Measurements from ENCODE around the gene SIX2.

Gene SIX2

DNA sequence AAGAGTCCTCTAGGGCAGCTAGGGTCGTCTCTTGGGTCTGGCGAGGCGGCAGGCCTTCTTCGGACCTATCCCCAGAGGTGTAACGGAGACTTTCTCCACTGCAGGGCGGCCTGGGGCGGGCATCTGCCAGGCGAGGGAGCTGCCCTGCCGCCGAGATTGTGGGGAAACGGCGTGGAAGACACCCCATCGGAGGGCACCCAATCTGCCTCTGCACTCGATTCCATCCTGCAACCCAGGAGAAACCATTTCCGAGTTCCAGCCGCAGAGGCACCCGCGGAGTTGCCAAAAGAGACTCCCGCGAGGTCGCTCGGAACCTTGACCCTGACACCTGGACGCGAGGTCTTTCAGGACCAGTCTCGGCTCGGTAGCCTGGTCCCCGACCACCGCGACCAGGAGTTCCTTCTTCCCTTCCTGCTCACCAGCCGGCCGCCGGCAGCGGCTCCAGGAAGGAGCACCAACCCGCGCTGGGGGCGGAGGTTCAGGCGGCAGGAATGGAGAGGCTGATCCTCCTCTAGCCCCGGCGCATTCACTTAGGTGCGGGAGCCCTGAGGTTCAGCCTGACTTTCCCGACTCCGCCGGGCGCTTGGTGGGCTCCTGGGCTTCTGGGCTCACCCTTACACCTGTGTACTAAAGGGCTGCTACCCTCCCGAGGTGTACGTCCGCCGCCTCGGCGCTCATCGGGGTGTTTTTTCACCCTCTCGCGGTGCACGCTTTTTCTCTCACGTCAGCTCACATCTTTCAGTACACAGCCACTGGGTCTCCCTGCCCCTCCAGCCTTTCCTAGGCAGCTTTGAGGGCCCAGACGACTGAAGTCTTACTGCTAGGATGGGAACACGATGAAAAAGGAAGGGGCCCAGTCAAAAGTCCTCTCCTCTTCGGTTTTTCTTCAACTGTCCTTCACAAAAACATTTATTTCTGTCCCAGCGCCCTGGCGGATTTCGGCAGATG is 8.1 kb downstream of the SIX2 start:
- H3K4me1 ChIP-seq (ENCODE audit: control insufficient read depth, insufficient read depth, low read length) = peaks cover 25% of the 10 kb centered on the region
- H3K4me3 ChIP-seq (ENCODE audit: low read depth, low read length) = peak overlapping the region; percentile 55
- H3K9me3 ChIP-seq (ENCODE audit: control insufficient read depth, insufficient read depth, low read depth, low read length) = no peaks in the 10 kb centered on the region
- H3K27me3 ChIP-seq (ENCODE audit: control insufficient read depth, insufficient read depth, low read length) = peaks cover 100% of the 10 kb centered on the region
- no peak overlapping the region for H3K27ac ChIP-seq (ENCODE audit: low read depth, low read length)
- peak overlapping the region; percentile 2 for H3K9ac ChIP-seq (ENCODE audit: low read length)
- no peaks in the 10 kb centered on the region for H3K36me3 ChIP-seq (ENCODE audit: control insufficient read depth, insufficient read depth, low read length)

DNA sequence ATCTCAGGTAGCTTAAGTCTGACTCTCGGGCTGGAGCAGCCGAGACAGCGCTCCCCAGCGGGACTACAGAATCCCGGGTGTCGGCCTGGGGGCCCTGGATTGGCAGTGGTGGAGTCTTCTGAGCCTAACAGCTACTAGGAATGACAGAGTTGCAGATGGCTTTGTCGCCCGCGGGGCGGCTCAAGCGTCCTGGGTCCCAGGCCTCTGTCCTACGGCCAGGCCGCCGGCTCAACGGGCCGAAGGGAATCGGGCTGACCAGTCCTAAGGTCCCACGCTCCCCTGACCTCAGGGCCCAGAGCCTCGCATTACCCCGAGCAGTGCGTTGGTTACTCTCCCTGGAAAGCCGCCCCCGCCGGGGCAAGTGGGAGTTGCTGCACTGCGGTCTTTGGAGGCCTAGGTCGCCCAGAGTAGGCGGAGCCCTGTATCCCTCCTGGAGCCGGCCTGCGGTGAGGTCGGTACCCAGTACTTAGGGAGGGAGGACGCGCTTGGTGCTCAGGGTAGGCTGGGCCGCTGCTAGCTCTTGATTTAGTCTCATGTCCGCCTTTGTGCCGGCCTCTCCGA is 8.8 kb downstream of the SIX2 start:
- Histone ChIP-seq H3K4me3 (ENCODE audit: low read depth, low read length) (peak overlapping the region; percentile 55), H3K4me1 (ENCODE audit: control insufficient read depth, insufficient read depth, low read length) (peaks cover 25% of the 10 kb centered on the region), H3K36me3 (ENCODE audit: control insufficient read depth, insufficient read depth, low read length) (no peaks in the 10 kb centered on the region), H3K27ac (ENCODE audit: low read depth, low read length) (no peak overlapping the region), H3K9ac (ENCODE audit: low read length) (no peak overlapping the region), H3K27me3 (ENCODE audit: control insufficient read depth, insufficient read depth, low read length) (peaks cover 100% of the 10 kb centered on the region), H3K9me3 (ENCODE audit: control insufficient read depth, insufficient read depth, low read depth, low read length) (no peaks in the 10 kb centered on the region)

DNA sequence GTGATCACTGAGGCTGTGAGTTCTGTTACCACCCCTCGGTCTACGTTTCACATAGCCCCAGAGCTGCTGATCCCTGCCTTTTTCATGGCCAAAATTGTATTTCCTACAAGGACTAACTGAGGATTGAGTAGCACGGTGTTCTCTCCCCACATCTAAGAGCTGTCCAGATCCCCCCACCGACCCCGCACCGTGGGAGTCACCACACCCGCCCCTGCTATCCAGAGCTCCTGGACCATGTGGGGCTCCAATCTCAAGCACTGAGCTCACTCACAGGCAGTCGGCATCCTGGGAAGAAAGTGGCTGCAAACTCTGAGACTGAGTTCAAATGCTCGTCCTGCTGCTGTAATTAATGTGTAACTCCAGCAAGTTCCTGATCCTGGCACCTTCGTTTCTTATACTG is 9.7 kb downstream of the SIX2 start:
- Histone ChIP-seq H3K27me3 (ENCODE audit: control insufficient read depth, insufficient read depth, low read length) (peaks cover 99% of the 10 kb centered on the region), H3K4me3 (ENCODE audit: low read depth, low read length) (no peak overlapping the region), H3K4me1 (ENCODE audit: control insufficient read depth, insufficient read depth, low read length) (peaks cover 25% of the 10 kb centered on the region), H3K27ac (ENCODE audit: low read depth, low read length) (no peak overlapping the region), H3K36me3 (ENCODE audit: control insufficient read depth, insufficient read depth, low read length) (no peaks in the 10 kb centered on the region), H3K9me3 (ENCODE audit: control insufficient read depth, insufficient read depth, low read depth, low read length) (no peaks in the 10 kb centered on the region), H3K9ac (ENCODE audit: low read length) (no peak overlapping the region)

DNA sequence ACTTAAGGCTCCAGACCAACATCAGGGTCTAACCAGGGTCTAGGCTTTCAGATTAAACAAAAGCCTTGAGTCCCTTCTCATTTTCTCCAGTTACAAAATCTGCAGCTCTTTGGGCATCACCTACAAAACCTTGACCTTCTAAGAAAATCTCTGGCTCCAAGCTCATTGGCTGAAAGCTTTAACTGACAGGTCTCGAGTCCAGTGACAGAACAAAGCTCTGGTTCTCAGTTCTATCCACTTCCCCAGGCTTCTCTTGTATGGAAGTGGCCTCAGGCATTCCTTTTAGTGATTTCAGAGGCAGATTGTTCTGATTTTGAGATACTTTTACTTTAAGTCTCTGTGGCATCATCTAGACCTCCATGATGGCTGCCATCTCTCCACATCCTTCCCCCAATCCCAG is 11.3 kb downstream of the SIX2 start:
- no peak overlapping the region for H3K9ac ChIP-seq (ENCODE audit: low read length)
- H3K4me1 ChIP-seq (ENCODE audit: control insufficient read depth, insufficient read depth, low read length) = peaks cover 16% of the 10 kb centered on the region
- no peaks in the 10 kb centered on the region for H3K36me3 ChIP-seq (ENCODE audit: control insufficient read depth, insufficient read depth, low read length)
- no peaks in the 10 kb centered on the region for H3K9me3 ChIP-seq (ENCODE audit: control insufficient read depth, insufficient read depth, low read depth, low read length)
- no peak overlapping the region for H3K4me3 ChIP-seq (ENCODE audit: low read depth, low read length)
- no peak overlapping the region for H3K27ac ChIP-seq (ENCODE audit: low read depth, low read length)
- peaks cover 99% of the 10 kb centered on the region for H3K27me3 ChIP-seq (ENCODE audit: control insufficient read depth, insufficient read depth, low read length)

DNA sequence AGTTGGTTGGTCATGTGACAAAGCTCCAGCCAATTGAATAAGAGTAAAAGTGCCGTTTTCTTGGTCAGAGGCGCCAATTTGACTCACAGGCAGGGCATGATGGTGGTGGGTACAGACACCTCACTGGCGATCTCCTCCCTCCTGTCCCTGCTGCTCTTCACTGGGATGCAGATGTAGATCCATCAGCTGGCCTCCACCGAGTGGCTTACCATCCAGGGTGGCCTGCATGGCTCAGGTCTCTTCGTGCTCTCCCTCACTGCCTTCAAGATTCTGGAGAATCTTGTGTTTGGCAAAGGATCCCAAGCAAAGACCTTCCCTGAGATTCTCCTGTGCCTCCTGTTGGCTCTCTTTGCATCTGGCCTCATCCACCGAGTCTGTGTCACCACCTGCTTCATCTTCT is 12.9 kb downstream of the SIX2 start:
- no peaks in the 10 kb centered on the region for H3K9me3 ChIP-seq (ENCODE audit: control insufficient read depth, insufficient read depth, low read depth, low read length)
- H3K4me3 ChIP-seq (ENCODE audit: low read depth, low read length) = no peak overlapping the region
- H3K27me3 ChIP-seq (ENCODE audit: control insufficient read depth, insufficient read depth, low read length) = peaks cover 90% of the 10 kb centered on the region

DNA sequence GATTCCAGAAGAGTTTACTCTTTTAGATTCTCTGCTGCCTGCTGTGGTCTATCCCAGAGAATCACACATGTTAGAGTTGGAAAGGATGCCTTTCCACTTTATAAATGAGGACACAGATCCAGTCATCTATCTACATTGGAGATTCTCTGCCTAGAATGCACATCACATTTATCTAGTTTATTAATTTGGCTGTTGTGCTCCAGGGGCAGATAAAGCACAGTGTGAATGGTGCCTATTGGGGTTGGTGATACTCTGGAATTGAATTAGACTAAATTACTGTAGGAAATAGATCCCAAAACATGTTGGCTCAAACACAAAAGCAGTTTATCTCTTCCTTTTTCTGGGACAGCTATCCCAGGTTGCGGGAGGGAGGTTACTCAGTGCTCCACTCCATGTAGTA is 14.9 kb downstream of the SIX2 start:
- no peak overlapping the region for H3K27ac ChIP-seq (ENCODE audit: low read depth, low read length)
- no peaks in the 10 kb centered on the region for H3K4me1 ChIP-seq (ENCODE audit: control insufficient read depth, insufficient read depth, low read length)
- H3K27me3 ChIP-seq (ENCODE audit: control insufficient read depth, insufficient read depth, low read length) = peaks cover 85% of the 10 kb centered on the region
- H3K9ac ChIP-seq (ENCODE audit: low read length) = no peak overlapping the region
- no peaks in the 10 kb centered on the region for H3K36me3 ChIP-seq (ENCODE audit: control insufficient read depth, insufficient read depth, low read length)
- no peak overlapping the region for H3K4me3 ChIP-seq (ENCODE audit: low read depth, low read length)
- no peaks in the 10 kb centered on the region for H3K9me3 ChIP-seq (ENCODE audit: control insufficient read depth, insufficient read depth, low read depth, low read length)

More for the DNA sequence above, 12.9 kb downstream of the SIX2 start:
- Histone ChIP-seq H3K27ac (ENCODE audit: low read depth, low read length) (no peak overlapping the region), H3K36me3 (ENCODE audit: control insufficient read depth, insufficient read depth, low read length) (no peaks in the 10 kb centered on the region), H3K9ac (ENCODE audit: low read length) (no peak overlapping the region), H3K4me1 (ENCODE audit: control insufficient read depth, insufficient read depth, low read length) (peaks cover 10% of the 10 kb centered on the region; the same call in 1 of the 2 replicates)

DNA sequence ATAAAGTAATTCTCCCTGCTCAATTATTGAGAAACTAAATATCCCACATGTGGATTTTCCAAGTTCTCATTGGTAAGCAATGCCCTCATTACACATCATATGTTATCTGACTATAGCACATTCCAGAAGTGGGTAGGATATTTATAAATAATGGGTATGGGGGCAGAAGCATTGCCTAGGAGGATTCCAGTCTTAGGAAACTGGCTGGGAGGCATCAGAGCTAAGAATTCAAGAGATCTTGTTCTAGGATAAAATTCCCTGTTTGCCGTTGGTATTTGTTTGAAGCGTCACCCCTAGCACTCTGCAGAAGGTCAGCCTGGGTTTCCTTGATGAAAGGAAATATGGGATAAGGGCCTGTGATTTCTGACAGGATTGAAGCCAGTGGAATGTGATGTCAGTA is 20.1 kb downstream of the SIX2 start:
- Histone ChIP-seq H3K27ac (ENCODE audit: low read depth, low read length) (no peak overlapping the region), H3K36me3 (ENCODE audit: control insufficient read depth, insufficient read depth, low read length) (no peaks in the 10 kb centered on the region), H3K27me3 (ENCODE audit: control insufficient read depth, insufficient read depth, low read length) (peaks cover 39% of the 10 kb centered on the region), H3K4me3 (ENCODE audit: low read depth, low read length) (no peak overlapping the region), H3K9me3 (ENCODE audit: control insufficient read depth, insufficient read depth, low read depth, low read length) (peaks cover 10% of the 10 kb centered on the region), H3K4me1 (ENCODE audit: control insufficient read depth, insufficient read depth, low read length) (no peaks in the 10 kb centered on the region), H3K9ac (ENCODE audit: low read length) (no peak overlapping the region)

DNA sequence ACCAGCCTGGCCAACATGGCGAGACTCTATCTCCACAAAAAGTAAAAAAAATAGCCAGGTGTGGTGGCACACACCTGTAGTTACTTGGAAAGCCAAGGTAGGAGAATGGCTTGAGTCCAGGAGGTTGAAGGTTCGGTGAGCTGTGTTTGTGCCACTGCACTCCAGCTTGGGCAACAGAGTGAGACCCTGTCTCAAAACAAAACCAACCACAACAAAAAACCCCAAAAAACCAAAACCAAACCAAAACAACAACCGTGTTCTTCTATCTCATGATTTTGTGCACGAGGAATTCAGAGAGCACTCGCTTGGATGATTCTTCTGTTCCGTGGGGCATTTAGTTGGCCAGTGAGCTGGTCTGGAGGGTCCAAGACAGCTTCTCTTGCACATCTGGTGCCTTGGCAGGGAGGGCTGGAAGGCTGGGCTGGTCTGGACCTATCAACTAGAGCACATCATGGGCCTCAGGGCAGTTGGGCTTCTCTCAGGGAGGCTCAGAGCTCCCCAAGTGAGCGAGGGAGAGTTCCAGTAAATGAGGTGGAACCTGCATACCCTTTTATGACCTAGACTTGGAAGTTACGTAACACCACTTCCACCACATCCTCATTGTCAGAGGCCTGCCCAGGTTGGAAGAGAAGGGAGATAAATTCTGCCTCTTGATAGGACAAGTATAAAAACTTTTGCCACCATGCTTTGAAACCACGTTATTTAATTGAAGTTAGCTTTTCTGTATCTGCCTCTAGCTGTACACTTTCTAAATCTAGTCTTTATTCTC is 25.2 kb downstream of the SIX2 start:
- Histone ChIP-seq H3K4me1 (ENCODE audit: control insufficient read depth, insufficient read depth, low read length) (peaks cover 4% of the 10 kb centered on the region; the same call in 1 of the 2 replicates), H3K4me3 (ENCODE audit: low read depth, low read length) (no peak overlapping the region), H3K27ac (ENCODE audit: low read depth, low read length) (no peak overlapping the region), H3K36me3 (ENCODE audit: control insufficient read depth, insufficient read depth, low read length) (no peaks in the 10 kb centered on the region), H3K27me3 (ENCODE audit: control insufficient read depth, insufficient read depth, low read length) (peaks cover 15% of the 10 kb centered on the region), H3K9me3 (ENCODE audit: control insufficient read depth, insufficient read depth, low read depth, low read length) (peaks cover 10% of the 10 kb centered on the region), H3K9ac (ENCODE audit: low read length) (no peak overlapping the region)

DNA sequence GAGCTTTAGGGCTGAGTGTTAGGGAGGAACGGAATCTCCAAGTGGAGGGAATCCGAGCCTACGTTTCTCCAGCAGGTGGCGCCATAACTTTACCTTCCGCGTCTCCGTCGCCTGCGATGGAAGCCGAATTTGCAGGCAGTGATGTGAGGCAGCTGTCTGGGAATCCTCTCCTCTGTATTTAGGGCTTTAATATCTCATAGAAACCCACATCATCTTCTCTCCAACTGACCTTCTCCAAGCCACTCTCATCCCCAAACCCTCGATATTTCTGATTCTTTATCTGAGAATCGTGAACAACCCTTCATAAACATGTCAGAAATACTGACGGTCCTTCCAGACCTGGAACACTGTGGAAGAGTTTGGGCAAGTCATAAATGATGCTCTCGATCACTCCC is 27.5 kb downstream of the SIX2 start:
- peaks cover 19% of the 10 kb centered on the region for H3K27me3 ChIP-seq (ENCODE audit: control insufficient read depth, insufficient read depth, low read length)

DNA sequence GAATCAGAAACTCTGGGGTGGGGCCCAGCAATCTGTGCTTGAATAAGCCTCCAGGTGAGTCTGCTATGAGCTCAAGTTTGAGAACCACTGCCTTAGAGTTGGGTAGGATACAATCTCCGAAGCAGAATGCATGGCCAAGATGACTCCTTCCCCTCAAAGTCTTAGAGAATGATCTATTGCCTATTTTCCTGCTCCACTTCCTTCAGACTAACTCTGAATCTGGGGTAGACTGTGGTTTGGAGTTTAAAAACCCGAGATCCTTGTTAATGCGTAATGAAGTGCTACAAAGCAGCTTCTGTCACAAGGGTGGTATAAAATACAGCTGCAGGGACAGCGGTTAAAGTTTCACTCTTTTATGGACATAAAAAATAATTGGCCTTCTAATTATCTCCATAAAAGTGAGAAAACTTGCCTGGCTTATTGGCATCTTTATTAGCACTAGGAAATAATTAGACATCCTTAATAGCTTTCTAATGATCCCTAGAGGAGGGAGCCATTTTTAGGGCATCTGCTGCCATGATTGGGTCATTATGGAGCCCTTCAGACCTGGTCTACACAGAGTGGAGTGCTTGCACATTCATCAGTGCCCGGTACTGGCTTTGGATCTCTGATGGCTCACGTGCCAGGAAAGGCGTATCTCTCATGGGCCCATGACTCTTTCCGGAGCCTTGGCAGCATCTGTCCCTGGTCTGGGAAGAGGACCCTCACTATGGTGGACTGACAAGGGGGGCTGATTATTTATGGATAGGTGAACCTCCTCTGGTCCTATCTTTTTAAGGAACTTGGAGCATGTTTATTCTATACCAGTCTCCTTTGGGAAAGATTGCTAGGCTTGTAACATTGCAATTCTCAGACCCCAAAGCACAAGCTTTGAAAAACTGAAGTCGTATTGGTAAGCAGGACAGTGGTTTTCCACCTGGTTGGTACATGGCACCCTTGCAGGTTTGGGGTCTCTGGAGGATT is 28.2 kb downstream of the SIX2 start:
- Histone ChIP-seq H3K4me1 (ENCODE audit: control insufficient read depth, insufficient read depth, low read length) (peaks cover 7% of the 10 kb centered on the region; the same call in 1 of the 2 replicates), H3K27ac (ENCODE audit: low read depth, low read length) (no peak overlapping the region), H3K9ac (ENCODE audit: low read length) (no peak overlapping the region), H3K36me3 (ENCODE audit: control insufficient read depth, insufficient read depth, low read length) (no peaks in the 10 kb centered on the region), H3K27me3 (ENCODE audit: control insufficient read depth, insufficient read depth, low read length) (peaks cover 19% of the 10 kb centered on the region), H3K4me3 (ENCODE audit: low read depth, low read length) (no peak overlapping the region), H3K9me3 (ENCODE audit: control insufficient read depth, insufficient read depth, low read depth, low read length) (no peaks in the 10 kb centered on the region)

More for the DNA sequence above, 27.5 kb downstream of the SIX2 start:
- H3K4me3 ChIP-seq (ENCODE audit: low read depth, low read length) = no peak overlapping the region
- no peak overlapping the region for H3K9ac ChIP-seq (ENCODE audit: low read length)
- H3K4me1 ChIP-seq (ENCODE audit: control insufficient read depth, insufficient read depth, low read length) = peaks cover 4% of the 10 kb centered on the region; the same call in 1 of the 2 replicates
- no peak overlapping the region for H3K27ac ChIP-seq (ENCODE audit: low read depth, low read length)
- H3K36me3 ChIP-seq (ENCODE audit: control insufficient read depth, insufficient read depth, low read length) = no peaks in the 10 kb centered on the region
- H3K9me3 ChIP-seq (ENCODE audit: control insufficient read depth, insufficient read depth, low read depth, low read length) = no peaks in the 10 kb centered on the region
